Mesodermal cell (in vitro differentiated cells): ENCODE measurements around the gene GOLGA6L6. TPM values are rescaled to one million over a fixed set of nuclear protein-coding genes. Genes with fewer than 3 reads are reported as not detected.
"Not testable (repeated sequence)": the region's sequence is repeated elsewhere in the genome, so short reads cannot be mapped to it uniquely, and the experiment has no call there.

Experiments used
- H3K27ac ChIP-seq: 2 replicates; pipeline ENCODE4 v1.7.0; 2013; ENCODE audit warnings: mild to moderate bottlenecking, low read depth, low read length, moderate library complexity; ENCODE audit not compliant: severe bottlenecking
- H3K36me3 ChIP-seq: 2 replicates; pipeline ENCODE4 v1.7.1; 2013; ENCODE audit warnings: mild to moderate bottlenecking, low read length, moderate library complexity; ENCODE audit not compliant: control insufficient read depth, insufficient read depth
- H3K4me1 ChIP-seq: one replicate; pipeline ENCODE4 v1.7.1; 2013; ENCODE audit warnings: mild to moderate bottlenecking, low read length; ENCODE audit not compliant: insufficient read depth, control insufficient read depth, poor library complexity, severe bottlenecking
- H3K4me3 ChIP-seq: 2 replicates; pipeline ENCODE4 v1.7.0; 2013; ENCODE audit warnings: low read length, control low read depth, mild to moderate bottlenecking; ENCODE audit not compliant: insufficient read depth, poor library complexity, severe bottlenecking; ENCODE audit errors: extremely low read depth
- H3K9me3 ChIP-seq: 2 replicates; pipeline ENCODE4 v1.7.1; 2013; ENCODE audit warnings: mild to moderate bottlenecking, low read length, moderate library complexity; ENCODE audit not compliant: control insufficient read depth
- WGBS, 2 experiments: methylation state at CpG; one replicate each; pipeline ENCODE4 v1.1.5; 2013; ENCODE audit warnings: missing lambda C conversion rate in 2 of 2; ENCODE audit not compliant: insufficient coverage in 2 of 2; 5-methylcytosine and 5-hydroxymethylcytosine counted together
- polyA plus RNA-seq, 2 experiments: library from polyadenylated mRNA; stranded (reverse); fragments of 50-300 nt; gene quantifications; one replicate each; pipeline ENCODE4 v1.2.3, GENCODE V29; 2013

Gene GOLGA6L6
- not detected for polyA plus RNA-seq (2013, experiment 1 of 2)
- polyA plus RNA-seq (2013, experiment 2 of 2), result not detected

DNA sequence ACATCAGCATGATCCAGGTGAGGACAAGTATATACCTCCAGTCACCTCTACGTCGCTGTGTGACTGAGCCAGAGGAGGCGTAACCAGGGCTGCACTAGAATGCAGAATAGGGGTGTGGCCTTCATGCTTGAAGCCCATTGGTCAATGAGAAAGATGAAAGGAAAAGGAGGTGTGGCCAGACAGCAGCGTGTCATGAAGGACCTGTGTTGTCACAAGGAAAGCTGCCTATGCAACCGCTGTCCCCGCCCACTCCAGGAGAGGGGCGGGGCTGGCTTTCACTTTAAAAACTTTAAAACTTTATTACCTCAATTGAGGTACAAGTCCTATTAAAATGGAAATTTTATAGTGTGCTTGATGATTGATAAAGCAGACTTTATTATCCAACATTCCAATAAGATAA lies at the start of gene GOLGA6L6:
Gene GOLGA6L6 (minus strand): TSS at position 101 of the 400 bp plus-strand sequence. CDS start 91 bp downstream, at position 10.
- not testable (repeated sequence) for H3K4me1 ChIP-seq, H3K4me3 ChIP-seq, H3K36me3 ChIP-seq, H3K27ac ChIP-seq, H3K9me3 ChIP-seq
- 60 to 75% methylated on average over 1 of the region's 7 CpGs for WGBS, 2 experiments

DNA sequence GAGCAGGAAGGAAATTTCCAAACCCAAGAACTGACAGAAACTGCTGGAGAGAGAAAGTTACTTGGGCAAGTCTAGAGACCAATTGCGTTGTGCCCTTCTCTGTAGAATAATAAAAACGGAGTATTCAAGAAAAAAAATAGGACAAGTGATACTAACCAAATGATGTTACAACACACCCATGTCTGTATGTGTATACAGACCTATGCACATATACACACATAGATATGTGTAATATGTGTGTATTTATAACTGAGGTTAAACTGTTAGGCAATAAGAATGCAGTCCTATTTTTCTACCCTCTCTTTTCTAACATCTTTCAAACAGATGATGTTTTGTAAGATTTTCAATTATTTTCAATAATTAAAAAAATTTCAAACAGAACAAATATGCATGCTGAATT lies 48.5 kb upstream of the GOLGA6L6 start:
- H3K27ac ChIP-seq, H3K36me3 ChIP-seq, H3K4me3 ChIP-seq, H3K4me1 ChIP-seq, H3K9me3 ChIP-seq: not testable (repeated sequence)
- no CpG with 5 or more reads among the region's 2 CpGs for whole genome bisulfite sequencing, 2 experiments

- H3K36me3 ChIP-seq, H3K4me3 ChIP-seq, H3K9me3 ChIP-seq, H3K4me1 ChIP-seq, H3K27ac ChIP-seq: not testable (repeated sequence)
- no CpG with 5 or more reads among the region's 3 CpGs for WGBS, 2 experiments
Measured at GRCh38 chr15:20586821-20587220, 45.2 kb upstream of the GOLGA6L6 start.

DNA sequence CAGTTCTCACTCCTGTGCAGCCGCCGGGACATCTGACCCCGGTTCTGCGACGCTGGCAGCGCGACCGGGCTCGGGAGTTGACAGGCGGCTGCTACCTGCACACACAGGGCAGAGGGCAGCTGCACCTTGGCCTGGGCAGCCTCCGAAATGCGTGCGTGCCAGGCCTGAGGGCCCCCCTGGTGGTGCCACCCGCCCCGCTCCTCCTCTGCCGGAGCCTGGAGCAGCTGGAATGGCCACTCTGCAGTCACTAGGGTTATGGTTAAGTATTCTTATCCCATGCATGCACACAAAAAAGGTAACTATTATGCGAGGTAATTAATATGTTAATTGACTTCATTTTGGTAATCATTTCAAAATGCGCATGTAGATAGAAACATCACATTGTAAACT lies 41.1 kb upstream of the GOLGA6L6 start:
- 100% methylated on average over 1 of the region's 18 CpGs; no CpG with 5 or more reads in 1 of the 2 experiments for WGBS, 2 experiments
- H3K4me3 ChIP-seq, result not testable (repeated sequence)

DNA sequence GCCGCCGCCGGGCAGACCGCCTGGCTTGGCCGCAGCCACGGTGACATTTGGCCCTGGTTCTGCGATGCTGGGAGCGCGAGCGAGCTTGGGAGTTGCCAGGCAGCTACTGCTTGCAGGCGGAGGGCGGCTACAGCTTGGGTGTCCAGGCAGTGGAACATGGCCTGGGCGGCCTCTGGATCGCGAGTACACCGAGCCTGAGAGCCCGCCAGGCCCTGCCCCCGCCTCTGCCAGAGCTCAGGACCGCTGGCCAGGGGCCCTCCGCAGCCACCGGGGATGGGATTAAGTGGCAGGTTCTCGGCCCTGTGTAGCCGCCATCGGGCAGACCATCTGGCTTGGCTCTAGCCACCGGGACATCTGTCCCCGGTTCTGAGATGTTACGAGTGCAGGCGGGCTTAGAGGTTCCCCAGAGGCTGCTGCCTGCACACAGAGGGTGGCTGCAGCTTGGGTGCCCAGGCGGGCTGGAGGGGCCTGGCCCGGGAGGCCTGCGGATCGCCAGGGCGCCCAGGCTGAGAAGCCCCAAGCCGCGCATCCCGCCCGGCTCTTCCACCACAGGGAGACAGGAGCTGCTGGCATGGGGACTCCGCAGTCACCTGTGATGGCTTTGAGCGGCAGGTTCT lies 40.6 kb upstream of the GOLGA6L6 start:
- WGBS, 2 experiments, result no CpG with 5 or more reads among the region's 39 CpGs
- not testable (repeated sequence) for H3K36me3 ChIP-seq, H3K4me3 ChIP-seq, H3K9me3 ChIP-seq, H3K27ac ChIP-seq, H3K4me1 ChIP-seq

More for the DNA sequence above, 41.1 kb upstream of the GOLGA6L6 start:
- not testable (repeated sequence) for H3K4me1 ChIP-seq, H3K27ac ChIP-seq, H3K9me3 ChIP-seq, H3K36me3 ChIP-seq

GRCh38 chr15:20581261-20582108 lies 39.9 kb upstream of the GOLGA6L6 start:
- H3K36me3 ChIP-seq, H3K27ac ChIP-seq, H3K4me3 ChIP-seq, H3K9me3 ChIP-seq, H3K4me1 ChIP-seq: not testable (repeated sequence)
- 100% methylated on average over 1 of the region's 62 CpGs; no CpG with 5 or more reads in 1 of the 2 experiments for WGBS, 2 experiments

DNA sequence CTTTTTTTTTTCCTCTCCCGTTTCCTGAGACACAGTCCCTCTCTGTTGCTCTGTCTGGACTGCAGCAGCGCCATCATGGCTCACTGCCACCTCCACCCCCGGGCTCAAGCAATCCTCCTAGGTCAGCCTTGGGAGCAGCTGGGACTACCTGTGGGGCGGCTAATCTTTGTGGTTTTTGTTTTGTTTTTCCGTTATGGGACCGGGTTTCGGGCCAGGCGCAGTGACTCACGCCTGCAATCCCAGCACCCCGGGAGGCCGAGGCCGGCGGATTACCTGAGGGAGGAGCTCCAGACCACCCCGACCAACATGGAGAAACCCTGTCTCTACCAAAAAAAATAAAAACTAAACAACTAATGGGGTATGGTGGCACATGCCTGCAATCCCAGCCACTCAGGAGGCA lies 38.1 kb upstream of the GOLGA6L6 start:
- WGBS, 2 experiments, result no CpG with 5 or more reads among the region's 14 CpGs
- not testable (repeated sequence) for H3K27ac ChIP-seq, H3K4me1 ChIP-seq, H3K9me3 ChIP-seq, H3K4me3 ChIP-seq, H3K36me3 ChIP-seq

DNA sequence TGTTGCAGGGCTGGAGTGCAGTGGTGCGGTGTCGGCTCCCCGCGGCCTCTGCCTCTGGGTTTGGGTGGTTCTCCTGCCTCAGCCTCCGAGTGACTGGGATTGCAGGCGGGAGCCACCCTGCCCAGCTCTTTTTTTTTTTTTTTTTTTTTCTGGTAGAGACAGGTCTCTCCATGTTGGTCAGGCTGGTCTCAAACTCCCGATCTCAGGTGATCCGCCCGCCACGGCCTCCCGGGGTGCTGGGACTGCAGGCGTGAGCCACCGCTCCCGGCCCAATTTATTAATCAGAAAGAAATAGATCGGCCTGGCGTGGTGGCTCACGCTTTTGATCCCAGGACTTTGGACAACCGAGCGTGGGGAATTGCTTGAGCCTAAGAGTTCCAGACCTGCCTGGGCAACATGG lies 9.7 kb upstream of the GOLGA6L6 start:
- H3K27ac ChIP-seq, H3K4me1 ChIP-seq, H3K36me3 ChIP-seq, H3K4me3 ChIP-seq, H3K9me3 ChIP-seq: not testable (repeated sequence)
- no CpG with 5 or more reads among the region's 19 CpGs for WGBS, 2 experiments

DNA sequence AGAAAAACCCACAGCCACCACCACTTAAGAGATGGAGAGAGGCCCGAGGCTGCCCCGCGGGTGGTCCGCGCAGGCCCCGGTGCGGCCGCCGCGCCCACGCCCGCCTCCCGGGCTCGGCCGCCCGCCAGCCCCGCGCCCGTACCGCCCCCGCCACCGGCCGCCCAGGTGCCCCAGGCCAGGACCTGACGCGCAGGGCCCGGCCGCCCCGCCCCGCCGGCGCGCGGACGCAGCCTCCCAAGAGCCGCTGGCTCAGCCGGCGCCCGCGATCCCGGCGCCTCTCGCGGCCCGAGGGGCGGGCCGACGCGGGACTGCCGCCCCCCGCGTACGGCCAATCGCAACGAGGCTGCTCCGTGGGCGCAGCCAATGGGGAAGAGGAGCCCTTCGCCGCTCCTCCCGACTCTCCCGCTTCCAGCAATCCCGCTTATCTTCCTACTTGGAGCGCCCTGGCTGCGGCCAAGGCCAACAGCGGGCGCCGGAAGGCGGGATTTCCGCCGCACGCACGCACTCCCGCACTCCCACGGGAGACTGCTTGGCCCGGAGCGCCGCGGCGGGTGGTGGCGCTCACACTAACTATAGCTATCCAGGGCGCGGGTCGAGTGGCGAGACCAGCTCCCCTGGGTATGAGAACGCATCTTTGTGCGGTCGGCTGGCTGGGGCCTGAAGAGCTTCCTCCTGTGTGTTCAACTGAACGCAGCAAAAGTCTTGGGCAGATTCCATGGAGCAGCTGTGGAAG lies 35.5 kb downstream of the GOLGA6L6 start:
- no CpG with 5 or more reads among the region's 87 CpGs for WGBS, 2 experiments
- not testable (repeated sequence) for H3K4me1 ChIP-seq

GRCh38 chr15:20502839-20503238 lies 38.8 kb downstream of the GOLGA6L6 start:
- H3K9me3 ChIP-seq, H3K4me1 ChIP-seq, H3K27ac ChIP-seq, H3K4me3 ChIP-seq, H3K36me3 ChIP-seq: not testable (repeated sequence)
- WGBS, 2 experiments, result no CpG with 5 or more reads among the region's 3 CpGs

More for the DNA sequence above, 35.5 kb downstream of the GOLGA6L6 start:
- H3K4me3 ChIP-seq, H3K36me3 ChIP-seq, H3K27ac ChIP-seq, H3K9me3 ChIP-seq: not testable (repeated sequence)
